ENCODE data around the gene NAT8L. TPM values are rescaled to one million over a fixed set of nuclear protein-coding genes. Genes with fewer than 3 reads are reported as not detected.

NAT8L gene
- total RNA-seq, 2 donors from 2014 or later: 0.11 to 0.17 TPM

- Histone ChIP-seq H3K27me3 (peaks cover 51% of the 10 kb centered on the region), H3K4me3 (no peak overlapping the region), H3K9me3 (no peaks in the 10 kb centered on the region), H3K4me1 (peaks cover 3% of the 10 kb centered on the region), H3K36me3 (no peaks in the 10 kb centered on the region), H3K9ac (ENCODE audit: low read depth in 2 of 2, low read length in 2 of 2) (no peak overlapping the region), H3K27ac (no peak overlapping the region)
- intact Hi-C loops (cut with DNase I): no loop called here
- DNase-seq: no peak
- TF ChIP-seq CTCF (IDR thresholded peaks at IDR 0.05): no peak
Measured at GRCh38 chr4:2061186-2062131, 2.3 kb downstream of the NAT8L start.

GRCh38 chr4:2062168-2062807 lies 3.2 kb downstream of the NAT8L start:
- Histone ChIP-seq H3K27me3 (peaks cover 43% of the 10 kb centered on the region), H3K9me3 (no peaks in the 10 kb centered on the region), H3K36me3 (no peaks in the 10 kb centered on the region), H3K9ac (ENCODE audit: low read depth in 2 of 2, low read length in 2 of 2) (no peak overlapping the region), H3K4me1 (peaks cover 3% of the 10 kb centered on the region), H3K27ac (no peak overlapping the region), H3K4me3 (no peak overlapping the region)
- intact Hi-C loops (cut with DNase I): no loop called here
- no peak for DNase-seq
- TF ChIP-seq CTCF (IDR thresholded peaks at IDR 0.05): no peak

GRCh38 chr4:2062808-2063524 lies 3.8 kb downstream of the NAT8L start:
- Histone ChIP-seq H3K4me3 (no peak overlapping the region), H3K27me3 (peaks cover 36% of the 10 kb centered on the region), H3K9me3 (no peaks in the 10 kb centered on the region), H3K27ac (no peak overlapping the region), H3K4me1 (peaks cover 3% of the 10 kb centered on the region), H3K36me3 (no peaks in the 10 kb centered on the region), H3K9ac (ENCODE audit: low read depth in 2 of 2, low read length in 2 of 2) (no peak overlapping the region)
- intact Hi-C loops (cut with DNase I): no loop called here
- no peak for TF ChIP-seq CTCF (IDR thresholded peaks at IDR 0.05)
- no peak for DNase-seq

- H3K27me3 ChIP-seq: peaks cover 29% of the 10 kb centered on the region
- H3K4me3 ChIP-seq: no peak overlapping the region
- no peak for TF ChIP-seq CTCF (IDR thresholded peaks at IDR 0.05)
- H3K9me3 ChIP-seq: no peaks in the 10 kb centered on the region
- no peak overlapping the region for H3K27ac ChIP-seq
- no peak overlapping the region for H3K9ac ChIP-seq (ENCODE audit: low read depth in 2 of 2, low read length in 2 of 2)
- intact Hi-C loops (cut with DNase I): no loop called here
- H3K36me3 ChIP-seq: no peaks in the 10 kb centered on the region
- DNase-seq: no peak
- H3K4me1 ChIP-seq: peaks cover 3% of the 10 kb centered on the region
Measured at GRCh38 chr4:2063557-2064275, 4.6 kb downstream of the NAT8L start.
